ENCODE results near the gene NEK1.

NEK1 gene

DNA sequence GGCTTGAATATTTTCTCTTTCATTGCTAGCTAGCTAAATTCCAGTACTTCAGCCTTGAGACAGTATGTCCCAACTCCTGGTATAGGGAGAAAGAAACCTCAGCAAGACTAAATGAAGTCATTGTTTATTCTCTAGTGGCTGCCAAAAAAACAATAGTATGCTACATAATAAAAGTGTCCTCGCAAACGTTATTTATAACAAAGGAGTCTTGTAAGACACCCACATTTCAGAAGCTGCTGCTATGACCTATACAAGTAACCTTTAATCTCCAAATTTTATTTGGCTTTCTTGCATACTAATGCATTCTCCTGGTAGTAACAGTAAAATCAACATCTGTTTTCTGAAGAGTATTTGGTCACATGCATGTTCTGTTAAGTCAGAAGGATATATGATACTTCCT lies 28.8 kb downstream of the NEK1 start:
- Histone ChIP-seq H3K27me3 (ENCODE audit: insufficient read depth, low read length, poor library complexity, severe bottlenecking) (no peaks in the 10 kb centered on the region), H2AFZ (ENCODE audit: low read length) (no peak overlapping the region), H3K4me3 (ENCODE audit: low read length, poor library complexity, severe bottlenecking) (no peak overlapping the region), H3K9ac (ENCODE audit: low read depth, low read length, poor library complexity, severe bottlenecking) (no peak overlapping the region), H3K4me2 (ENCODE audit: low read depth, low read length, poor library complexity, severe bottlenecking) (no peak overlapping the region), H3K36me3 (ENCODE audit: insufficient read depth, low read length) (peaks cover 8% of the 10 kb centered on the region; the same call in 1 of the 2 replicates), H4K20me1 (ENCODE audit: insufficient read depth, low read length, poor library complexity, severe bottlenecking) (no peaks in the 10 kb centered on the region), H3K9me3 (ENCODE audit: insufficient read depth, low read depth, low read length) (no peaks in the 10 kb centered on the region), H3F3A (ENCODE audit: low read depth) (no peaks in the 10 kb centered on the region), H3K9me2 (replicated peaks; ENCODE audit: low read depth, low read length) (no peaks in the 10 kb centered on the region), H3K4me1 (ENCODE audit: insufficient read depth, low read length, poor library complexity, severe bottlenecking) (no peaks in the 10 kb centered on the region), H3K79me2 (ENCODE audit: insufficient read depth, low read length) (no peaks in the 10 kb centered on the region)
- TF ChIP-seq, protein P1, sequence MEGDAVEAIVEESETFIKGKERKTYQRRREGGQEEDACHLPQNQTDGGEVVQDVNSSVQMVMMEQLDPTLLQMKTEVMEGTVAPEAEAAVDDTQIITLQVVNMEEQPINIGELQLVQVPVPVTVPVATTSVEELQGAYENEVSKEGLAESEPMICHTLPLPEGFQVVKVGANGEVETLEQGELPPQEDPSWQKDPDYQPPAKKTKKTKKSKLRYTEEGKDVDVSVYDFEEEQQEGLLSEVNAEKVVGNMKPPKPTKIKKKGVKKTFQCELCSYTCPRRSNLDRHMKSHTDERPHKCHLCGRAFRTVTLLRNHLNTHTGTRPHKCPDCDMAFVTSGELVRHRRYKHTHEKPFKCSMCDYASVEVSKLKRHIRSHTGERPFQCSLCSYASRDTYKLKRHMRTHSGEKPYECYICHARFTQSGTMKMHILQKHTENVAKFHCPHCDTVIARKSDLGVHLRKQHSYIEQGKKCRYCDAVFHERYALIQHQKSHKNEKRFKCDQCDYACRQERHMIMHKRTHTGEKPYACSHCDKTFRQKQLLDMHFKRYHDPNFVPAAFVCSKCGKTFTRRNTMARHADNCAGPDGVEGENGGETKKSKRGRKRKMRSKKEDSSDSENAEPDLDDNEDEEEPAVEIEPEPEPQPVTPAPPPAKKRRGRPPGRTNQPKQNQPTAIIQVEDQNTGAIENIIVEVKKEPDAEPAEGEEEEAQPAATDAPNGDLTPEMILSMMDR (conservative IDR thresholded peaks at IDR 0.05; ENCODE audit: low read length): no peak
- TF ChIP-seq EZH2phosphoT487 (IDR thresholded peaks at IDR 0.05; ENCODE audit: borderline replicate concordance): no peak

DNA sequence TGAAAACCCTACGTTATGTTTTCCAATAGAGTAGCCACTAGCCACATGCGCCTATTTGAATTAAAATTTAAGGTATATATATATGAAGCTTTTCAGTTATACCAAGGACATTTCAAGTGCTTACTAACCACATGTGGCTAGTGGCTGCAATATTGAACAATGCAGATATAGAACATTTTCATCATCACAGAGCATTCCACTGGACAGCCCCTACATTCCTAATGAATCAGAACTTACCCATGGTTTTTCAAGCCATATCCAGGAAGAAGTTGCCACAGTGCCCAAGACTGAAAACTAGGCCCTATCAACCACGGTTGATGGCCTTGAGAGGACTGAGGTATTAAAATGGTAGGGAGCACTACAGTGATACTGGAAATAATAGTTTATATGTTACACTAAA lies 29.7 kb downstream of the NEK1 start:
- Histone ChIP-seq H3K4me1 (ENCODE audit: insufficient read depth, low read length, poor library complexity, severe bottlenecking) (no peaks in the 10 kb centered on the region), H3K9me2 (replicated peaks; ENCODE audit: low read depth, low read length) (no peaks in the 10 kb centered on the region), H3K9me3 (ENCODE audit: insufficient read depth, low read depth, low read length) (no peaks in the 10 kb centered on the region), H2AFZ (ENCODE audit: low read length) (no peak overlapping the region), H3K27me3 (ENCODE audit: insufficient read depth, low read length, poor library complexity, severe bottlenecking) (no peaks in the 10 kb centered on the region), H4K20me1 (ENCODE audit: insufficient read depth, low read length, poor library complexity, severe bottlenecking) (no peaks in the 10 kb centered on the region), H3F3A (ENCODE audit: low read depth) (no peaks in the 10 kb centered on the region), H3K4me3 (ENCODE audit: low read length, poor library complexity, severe bottlenecking) (no peak overlapping the region), H3K79me2 (ENCODE audit: insufficient read depth, low read length) (no peaks in the 10 kb centered on the region), H3K9ac (ENCODE audit: low read depth, low read length, poor library complexity, severe bottlenecking) (no peak overlapping the region), H3K36me3 (ENCODE audit: insufficient read depth, low read length) (peaks cover 7% of the 10 kb centered on the region; the same call in 1 of the 2 replicates), H3K4me2 (ENCODE audit: low read depth, low read length, poor library complexity, severe bottlenecking) (no peak overlapping the region)
- TF ChIP-seq EZH2phosphoT487 (IDR thresholded peaks at IDR 0.05; ENCODE audit: borderline replicate concordance): no peak
- TF ChIP-seq, protein P1 (conservative IDR thresholded peaks at IDR 0.05; ENCODE audit: low read length): no peak

DNA sequence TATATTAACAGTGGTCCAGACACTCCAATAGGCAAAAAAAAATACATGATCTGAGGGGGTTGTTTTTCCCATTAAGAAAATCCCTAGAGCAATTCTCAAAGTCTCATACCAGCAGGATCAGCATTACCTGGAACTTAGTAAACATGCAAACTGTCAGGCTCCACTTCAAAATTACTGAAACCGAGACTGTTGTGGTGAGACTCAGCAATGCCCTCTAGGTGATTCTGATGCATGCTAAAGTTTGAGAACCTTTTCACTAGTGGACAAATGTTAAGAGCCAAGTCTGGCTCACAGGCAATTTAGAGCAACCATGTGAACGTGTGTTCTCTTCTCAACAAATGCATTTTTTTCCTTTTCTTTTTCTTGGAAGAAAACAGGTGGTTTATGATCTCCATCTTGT lies 30.2 kb downstream of the NEK1 start:
- Histone ChIP-seq H3K27me3 (ENCODE audit: insufficient read depth, low read length, poor library complexity, severe bottlenecking) (no peaks in the 10 kb centered on the region), H3K36me3 (ENCODE audit: insufficient read depth, low read length) (peaks cover 7% of the 10 kb centered on the region; the same call in 1 of the 2 replicates), H4K20me1 (ENCODE audit: insufficient read depth, low read length, poor library complexity, severe bottlenecking) (no peaks in the 10 kb centered on the region), H3K4me3 (ENCODE audit: low read length, poor library complexity, severe bottlenecking) (no peak overlapping the region), H3K4me1 (ENCODE audit: insufficient read depth, low read length, poor library complexity, severe bottlenecking) (no peaks in the 10 kb centered on the region), H3K4me2 (ENCODE audit: low read depth, low read length, poor library complexity, severe bottlenecking) (no peak overlapping the region), H3K9me2 (replicated peaks; ENCODE audit: low read depth, low read length) (no peaks in the 10 kb centered on the region), H3F3A (ENCODE audit: low read depth) (no peaks in the 10 kb centered on the region), H2AFZ (ENCODE audit: low read length) (no peak overlapping the region), H3K79me2 (ENCODE audit: insufficient read depth, low read length) (no peaks in the 10 kb centered on the region), H3K9me3 (ENCODE audit: insufficient read depth, low read depth, low read length) (no peaks in the 10 kb centered on the region), H3K9ac (ENCODE audit: low read depth, low read length, poor library complexity, severe bottlenecking) (no peak overlapping the region)
- TF ChIP-seq, protein P1 (conservative IDR thresholded peaks at IDR 0.05; ENCODE audit: low read length): no peak
- no peak for TF ChIP-seq EZH2phosphoT487 (IDR thresholded peaks at IDR 0.05; ENCODE audit: borderline replicate concordance)

Measured in Loucy (cell line).